Ascending aorta (tissue), 2 donors: ENCODE measurements around the gene DUSP16. TPM values are rescaled to one million over a fixed set of nuclear protein-coding genes. Genes with fewer than 3 reads are reported as not detected.
"Not testable (repeated sequence)": the region's sequence is repeated elsewhere in the genome, so short reads cannot be mapped to it uniquely, and the experiment has no call there.

Source experiments
- DNase-seq, 2 donors: peaks; one replicate each; pipeline ENCODE4 v3.0.0-alpha.2; 2019; ENCODE audit warnings: low spot score in 2 of 2
- H3K27ac ChIP-seq, 2 donors: fragments of 200-600 bp; sonication (generic); one replicate each; pipeline ENCODE4 v1.5.1; 2016 to 2017; ENCODE audit warnings: mild to moderate bottlenecking in 1 of 2
- H3K27me3 ChIP-seq: fragments of 200-600 bp; sonication (generic); one replicate; pipeline ENCODE4 v1.5.1; 2017
- H3K36me3 ChIP-seq, 2 donors: fragments of 200-600 bp; sonication (generic); one replicate each; pipeline ENCODE4 v1.5.1; 2016
- H3K4me1 ChIP-seq, 2 donors: fragments of 200-600 bp; sonication (generic); one replicate each; pipeline ENCODE4 v1.5.1; 2016 to 2017; ENCODE audit warnings: mild to moderate bottlenecking in 1 of 2
- H3K4me3 ChIP-seq, 2 donors: fragments of 200-600 bp; sonication (generic); one replicate each; pipeline ENCODE4 v1.5.1; 2016 to 2017; ENCODE audit warnings: mild to moderate bottlenecking in 1 of 2
- H3K9me3 ChIP-seq, 2 donors: fragments of 200-600 bp; sonication (generic); one replicate each; pipeline ENCODE4 v1.5.1; 2016
- CTCF ChIP-seq, 3 experiments: fragments of 200-600 bp in 2 of 3; fragments of 450-650 bp in 1 of 3; sonication (generic) in 2 of 3; IDR thresholded peaks; one replicate each; pipeline ENCODE4 v1.5.1; 2016 to 2019; ENCODE audit warnings: antibody characterized with exemption in 3 of 3, mild to moderate bottlenecking in 1 of 3, moderate library complexity in 1 of 3
- intact Hi-C: fragments of 100-400 bp; cut with DNase I; formaldehyde crosslinking; loops from one replicate; pipeline ENCODE4 v1.15.1; 2023
- total RNA-seq: library from RNA; depleted of rRNA; stranded (reverse); fragments of >200 nt; gene quantifications from one replicate; pipeline ENCODE4 v1.1.0, GENCODE V29; 2016

The DUSP16 gene
- total RNA-seq, 1 donor from 2014 or later = 54.8 TPM

DNA sequence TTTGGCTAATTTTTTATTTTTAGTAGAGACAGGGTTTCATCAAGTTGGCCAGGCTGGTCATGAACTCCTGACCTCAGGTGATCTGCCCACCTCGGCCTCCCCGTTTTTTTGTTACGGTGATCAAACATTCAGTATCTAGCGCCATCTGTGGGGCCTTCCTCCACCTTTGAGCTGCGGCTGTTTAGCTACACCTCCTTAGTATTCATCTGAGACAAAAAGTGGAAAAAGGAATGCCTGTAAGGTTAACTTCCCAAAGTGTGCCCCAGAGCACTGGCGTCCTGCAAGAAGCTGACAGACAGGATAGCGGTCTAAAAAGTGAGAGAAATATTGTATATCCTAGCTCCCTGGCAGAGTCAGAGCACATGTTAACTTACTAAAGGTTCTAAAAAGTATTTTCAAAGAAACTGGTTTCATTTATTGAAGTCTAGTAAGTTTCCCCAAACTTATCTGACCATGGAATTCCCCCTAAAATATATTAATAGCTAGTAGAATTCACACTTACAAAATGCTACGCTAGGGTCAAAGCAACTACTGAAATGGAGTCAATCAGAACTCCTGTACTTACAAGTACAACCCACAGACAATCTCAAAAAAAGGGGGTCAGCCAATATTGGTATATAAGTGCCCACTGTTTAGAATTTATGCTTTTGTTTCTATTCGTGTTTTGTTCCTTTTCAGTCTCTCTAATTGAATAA, 59.1 kb downstream of the DUSP16 start:
- peaks cover 0 to 25% of the 10 kb centered on the region in 2 donors for H3K4me1 ChIP-seq
- no peak overlapping the region for H3K27ac ChIP-seq
- no peak for TF ChIP-seq CTCF (IDR thresholded peaks at IDR 0.05)
- no peaks in the 10 kb centered on the region for H3K9me3 ChIP-seq
- intact Hi-C loops = no loop called here
- DNase-seq = no peak
- H3K27me3 ChIP-seq = no peaks in the 10 kb centered on the region
- H3K36me3 ChIP-seq = no peaks in the 10 kb centered on the region
- H3K4me3 ChIP-seq = no peak overlapping the region

GRCh38 chr12:12502815-12503151, 59.9 kb downstream of the DUSP16 start:
- H3K4me1 ChIP-seq = peaks cover 0 to 23% of the 10 kb centered on the region in 2 donors
- no peak overlapping the region for H3K27ac ChIP-seq
- no peak overlapping the region for H3K4me3 ChIP-seq
- H3K9me3 ChIP-seq = no peaks in the 10 kb centered on the region
- TF ChIP-seq CTCF (IDR thresholded peaks at IDR 0.05) = no peak
- no peaks in the 10 kb centered on the region for H3K36me3 ChIP-seq
- intact Hi-C loops = no loop called here
- H3K27me3 ChIP-seq = no peaks in the 10 kb centered on the region
- no peak for DNase-seq

- H3K4me1 ChIP-seq = peaks cover 0 to 19% of the 10 kb centered on the region in 2 donors
- H3K27me3 ChIP-seq, H3K9me3 ChIP-seq, H3K27ac ChIP-seq, H3K4me3 ChIP-seq, H3K36me3 ChIP-seq, intact Hi-C loops, DNase-seq: not testable (repeated sequence)
Observed at GRCh38 chr12:12502130-12502814, 60.4 kb downstream of the DUSP16 start.

GRCh38 chr12:12501121-12501520, 61.5 kb downstream of the DUSP16 start:
- Histone ChIP-seq H3K9me3 (no peaks in the 10 kb centered on the region), H3K4me1 (peaks cover 0 to 14% of the 10 kb centered on the region in 2 donors), H3K27me3 (no peaks in the 10 kb centered on the region), H3K36me3 (no peaks in the 10 kb centered on the region), H3K4me3 (no peak overlapping the region), H3K27ac (no peak overlapping the region)
- DNase-seq = no peak
- no peak for TF ChIP-seq CTCF (IDR thresholded peaks at IDR 0.05)
- intact Hi-C loops = no loop called here

DNA sequence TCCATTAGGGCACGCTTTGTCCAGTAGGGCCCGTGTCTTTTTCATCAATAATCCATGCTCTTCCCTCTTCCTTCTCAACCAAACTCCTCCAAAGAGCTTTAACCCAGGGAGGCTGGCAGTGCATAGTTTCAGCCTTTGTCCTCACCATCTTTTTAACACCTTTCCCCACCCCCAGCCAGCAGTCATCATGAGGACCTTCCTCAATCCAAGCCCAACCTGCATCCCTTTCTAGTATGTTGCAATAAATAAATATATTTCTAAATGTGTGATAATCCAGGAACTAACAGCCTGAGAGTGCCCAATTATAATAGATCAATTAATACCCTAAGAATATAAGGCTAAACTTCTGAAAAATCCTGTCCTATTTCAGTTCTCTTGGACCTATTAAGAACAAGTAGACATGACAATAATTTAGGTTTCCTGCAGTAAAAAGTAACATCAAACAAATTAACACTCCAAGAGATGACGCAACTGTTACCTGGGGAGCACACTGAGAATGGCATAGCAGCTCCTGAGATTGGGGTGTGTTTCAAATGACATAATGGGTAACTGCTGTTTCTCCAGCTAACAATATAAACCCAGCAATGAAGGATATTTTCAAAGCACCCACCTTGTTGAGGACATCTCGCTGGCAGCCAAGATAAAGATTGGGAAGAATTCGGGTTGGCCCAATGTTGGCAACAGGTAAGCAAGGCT, 62.6 kb downstream of the DUSP16 start:
- Histone ChIP-seq H3K4me3 (no peak overlapping the region), H3K27ac (no peak overlapping the region), H3K36me3 (no peaks in the 10 kb centered on the region), H3K4me1 (peaks cover 0 to 5% of the 10 kb centered on the region in 2 donors), H3K27me3 (no peaks in the 10 kb centered on the region), H3K9me3 (no peaks in the 10 kb centered on the region)
- TF ChIP-seq CTCF (IDR thresholded peaks at IDR 0.05) = no peak
- intact Hi-C loops = no loop called here
- DNase-seq = no peak

DNA sequence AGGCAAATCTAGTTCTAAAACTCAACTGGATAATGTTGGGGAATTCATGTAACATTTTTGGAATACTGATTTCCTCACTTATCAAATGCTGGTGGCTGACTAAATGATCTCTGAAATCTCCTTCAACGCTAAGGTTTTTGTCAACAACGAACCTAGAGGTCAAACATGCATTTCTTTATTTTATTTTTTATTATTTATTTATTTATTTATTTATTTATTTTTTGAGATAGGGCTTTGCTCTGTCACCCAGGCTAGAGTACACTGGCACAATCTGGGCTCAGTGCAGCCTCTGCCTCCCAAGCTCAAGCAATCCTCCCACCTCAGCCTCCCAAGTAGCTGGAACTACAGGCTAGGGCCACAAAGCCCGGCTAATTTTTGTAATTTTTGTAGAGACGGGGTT, 64.5 kb downstream of the DUSP16 start:
- Histone ChIP-seq H3K9me3 (no peaks in the 10 kb centered on the region), H3K36me3 (no peaks in the 10 kb centered on the region), H3K4me3 (no peak overlapping the region), H3K27ac (no peak overlapping the region), H3K27me3 (no peaks in the 10 kb centered on the region), H3K4me1 (peaks cover 0 to 4% of the 10 kb centered on the region in 2 donors)
- DNase-seq = no peak
- intact Hi-C loops = no loop called here
- TF ChIP-seq CTCF (IDR thresholded peaks at IDR 0.05) = no peak
